ENCODE measurements around the gene MYBPHL.
A peak's percentile ranks its signal among the peaks of the same experiment; 100 is the strongest.
"Not testable (repeated sequence)": the region's sequence is repeated elsewhere in the genome, so short reads cannot be mapped to it uniquely, and the experiment has no call there.

MYBPHL gene

GRCh38 chr1:109306832-109307273, at the start of gene MYBPHL:
MYBPHL (minus strand) TSS chr1:109307011; CDS start chr1:109306991, 20 bp downstream.
- DNase-seq = no peak

DNA sequence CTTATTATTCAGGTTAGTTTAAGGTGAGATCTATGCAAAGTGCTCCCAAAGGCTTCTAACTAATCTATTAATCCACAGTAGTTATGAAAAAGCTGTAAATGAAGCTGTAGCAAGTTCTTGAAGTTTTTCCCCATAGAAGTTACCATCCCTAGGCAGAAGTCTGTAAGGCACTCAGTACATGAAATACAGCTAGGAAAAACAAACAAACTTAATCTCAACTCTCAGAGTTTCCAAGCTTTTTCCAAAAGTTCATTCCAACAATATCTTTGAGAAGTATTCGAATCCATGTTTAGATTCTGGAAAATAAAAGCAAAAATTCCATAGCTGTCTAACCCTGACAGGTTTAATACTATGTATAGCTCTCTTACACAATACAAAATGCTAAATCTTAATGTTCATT, 49.7 kb upstream of the MYBPHL start:
- DNase-seq = no peak

DNA sequence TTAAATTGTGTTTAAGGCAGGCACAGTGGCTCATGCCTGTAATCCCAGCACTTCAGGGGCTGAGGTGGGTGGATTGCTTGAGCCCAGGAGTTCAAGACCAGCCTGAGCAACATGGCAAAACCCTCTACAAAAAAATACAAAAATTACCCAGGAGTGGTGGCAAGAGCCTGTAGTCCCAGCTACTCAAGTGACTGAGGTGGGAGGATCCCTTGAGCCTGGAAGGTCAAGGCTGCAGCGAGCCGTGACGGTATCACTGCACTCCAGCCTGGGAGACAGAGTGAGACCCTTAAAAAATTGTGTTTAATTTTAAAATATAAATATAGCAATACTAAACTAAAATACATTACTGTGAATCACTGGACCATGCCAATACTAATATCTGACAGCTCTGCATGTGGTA, 48.1 kb upstream of the MYBPHL start:
- no peak for DNase-seq

DNA sequence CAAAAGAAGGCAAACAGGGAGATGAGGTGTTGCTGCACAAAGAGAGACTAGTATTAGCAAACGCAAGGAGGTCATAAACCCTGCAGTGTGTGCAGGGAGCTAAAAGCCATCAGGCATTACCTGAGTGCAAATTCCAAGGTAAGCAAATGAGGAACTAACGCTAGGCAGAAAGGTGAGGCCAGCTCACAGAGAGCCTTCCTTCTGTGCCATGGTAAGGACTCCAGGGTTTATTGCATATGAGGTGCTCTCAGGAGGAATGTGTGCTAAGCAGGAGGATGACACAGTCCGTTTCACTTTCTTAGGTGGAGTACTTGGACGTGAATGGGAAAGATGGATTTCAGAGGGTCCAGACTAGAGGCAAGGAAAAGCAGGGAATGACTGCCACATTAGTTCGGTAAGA, 44.6 kb upstream of the MYBPHL start:
- DNase-seq = no peak

DNA sequence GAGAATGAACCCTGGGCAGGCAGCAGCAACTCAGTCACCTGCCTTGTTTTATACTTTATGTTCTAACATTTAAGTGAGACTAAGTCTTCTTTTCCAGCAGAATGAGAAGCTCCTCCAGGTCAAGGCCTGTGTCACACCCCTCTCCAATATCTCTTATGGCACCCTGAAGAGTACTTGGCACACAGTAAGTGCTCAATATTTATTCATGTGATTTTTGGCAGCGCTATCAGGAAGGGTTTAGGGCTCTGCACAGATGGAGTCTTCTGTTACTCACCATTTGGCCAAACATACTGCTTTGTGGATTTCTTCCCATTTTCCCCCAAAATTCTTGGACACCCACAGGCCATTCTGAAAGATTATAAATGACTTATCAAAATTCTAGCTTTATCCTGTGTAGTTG, 43.8 kb upstream of the MYBPHL start:
- DNase-seq = no peak

- DNase-seq = no peak
These were observed 43.4 kb upstream of the MYBPHL start for GRCh38 chr1:109350182-109350581.

- no peak for DNase-seq
These were observed 40.7 kb upstream of the MYBPHL start for GRCh38 chr1:109347511-109347910.

GRCh38 chr1:109341944-109342930, 35.4 kb upstream of the MYBPHL start:
- DNase-seq = no peak

DNA sequence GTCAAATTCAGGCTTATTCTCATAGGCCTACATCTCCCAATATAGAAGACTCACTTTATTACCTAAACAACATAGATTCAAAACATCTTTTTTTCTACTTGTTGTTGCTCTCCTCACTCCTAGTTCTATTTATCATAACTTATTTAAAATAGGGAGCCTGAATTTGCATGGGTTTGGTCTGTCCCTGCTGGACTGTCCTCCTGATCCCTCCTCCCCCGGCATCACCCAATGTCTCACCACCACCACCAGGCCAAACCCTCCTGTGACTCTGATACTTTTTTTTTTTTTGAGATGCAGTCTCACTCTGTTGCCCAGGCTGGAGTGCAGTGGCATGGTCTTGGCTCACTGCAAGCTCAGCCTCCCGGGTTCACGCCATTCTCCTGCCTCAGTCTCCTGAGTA, 31.8 kb upstream of the MYBPHL start:
- DNase-seq = no peak

- DNase-seq = no peak
These were observed 31.3 kb upstream of the MYBPHL start for GRCh38 chr1:109338091-109338490.

- DNase-seq = no peak
These were observed 28.3 kb upstream of the MYBPHL start for GRCh38 chr1:109335091-109335490.

GRCh38 chr1:109331113-109331512, 24.3 kb upstream of the MYBPHL start:
- no peak for DNase-seq

- no peak for DNase-seq
These were observed 20.5 kb upstream of the MYBPHL start for GRCh38 chr1:109327285-109327684.

DNA sequence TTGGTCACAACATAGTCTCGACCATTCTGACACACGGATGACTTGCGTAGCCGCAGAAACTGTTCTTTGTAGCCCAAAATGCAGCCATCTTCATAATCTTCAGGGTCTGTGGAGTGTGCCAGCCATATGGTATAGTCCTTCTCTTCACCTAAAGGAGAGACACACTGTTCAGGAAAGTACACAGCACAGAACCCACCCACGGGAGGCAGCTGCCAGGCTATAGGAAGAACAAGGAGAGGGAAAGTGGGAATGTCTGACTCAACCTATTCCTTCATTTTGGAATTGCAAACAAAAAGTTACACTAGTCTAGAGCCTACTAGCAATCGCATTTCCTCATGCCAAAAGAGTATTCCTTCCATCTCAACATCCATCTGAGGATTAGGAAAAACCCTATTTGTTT, 16.2 kb upstream of the MYBPHL start:
- no peak for DNase-seq

DNA sequence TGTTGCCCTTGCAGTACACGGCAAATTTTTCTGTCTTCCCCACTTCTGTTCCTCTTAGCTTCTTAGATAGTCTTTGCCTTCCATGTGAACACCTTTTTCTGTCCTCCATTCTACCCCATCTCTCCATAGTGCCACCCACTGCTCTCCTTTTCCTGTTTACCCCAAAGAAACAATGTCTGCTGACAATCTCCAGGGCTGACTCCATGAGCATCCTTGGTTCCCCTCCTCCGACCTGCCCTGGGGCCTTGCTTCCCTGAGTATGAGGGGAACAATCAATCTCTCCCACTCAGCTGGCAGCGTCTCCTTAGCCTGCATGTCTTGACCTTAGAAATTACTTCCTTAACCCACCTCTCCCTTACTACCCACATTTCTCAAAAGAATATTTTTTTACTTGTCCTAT, 12.3 kb upstream of the MYBPHL start:
- no peak for DNase-seq

- no peak for DNase-seq
These were observed 9.7 kb upstream of the MYBPHL start for GRCh38 chr1:109316506-109316905.

- no peak for DNase-seq
These were observed 8.5 kb upstream of the MYBPHL start for GRCh38 chr1:109315288-109315687.

- no peak for DNase-seq
These were observed 8.0 kb upstream of the MYBPHL start for GRCh38 chr1:109314795-109315194.

DNA sequence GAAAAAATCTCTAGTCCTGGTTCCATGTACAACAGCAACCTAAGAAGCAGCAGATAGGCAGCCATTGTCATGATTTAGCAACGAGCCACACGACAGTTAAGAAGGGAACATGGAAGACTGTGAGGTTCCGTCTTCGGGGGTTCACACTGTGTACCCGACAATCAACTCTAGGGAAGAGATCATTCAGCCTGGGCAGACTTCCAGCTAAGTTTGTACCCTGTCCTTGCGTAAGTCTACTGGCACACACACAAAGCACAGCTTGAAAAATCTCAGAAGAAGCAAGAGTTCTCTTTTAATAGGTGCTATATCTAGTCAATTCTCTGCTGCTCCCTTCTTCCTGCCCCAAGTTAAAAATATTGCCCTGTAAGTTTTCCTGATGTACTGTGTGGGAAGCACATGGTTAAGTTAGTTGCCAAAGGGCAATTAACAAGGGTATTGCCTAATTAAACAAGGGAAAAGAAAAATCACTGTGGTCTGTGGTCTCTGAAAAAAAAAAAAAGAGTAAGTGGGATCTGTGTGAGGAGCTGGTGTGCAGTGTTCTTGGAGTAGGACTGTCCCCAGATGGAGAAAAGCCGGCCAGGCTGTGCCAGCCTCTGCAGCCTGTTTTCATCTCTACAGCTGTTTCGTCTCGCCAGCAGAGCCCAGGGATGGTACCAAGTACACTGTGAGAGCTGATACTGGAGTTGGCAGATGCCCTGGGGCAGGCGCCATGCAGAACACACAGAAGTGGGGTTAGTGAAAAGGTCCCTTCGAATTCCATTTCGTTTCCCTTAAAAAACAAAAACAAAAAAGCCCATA, 6.4 kb upstream of the MYBPHL start:
- no peak for DNase-seq

DNA sequence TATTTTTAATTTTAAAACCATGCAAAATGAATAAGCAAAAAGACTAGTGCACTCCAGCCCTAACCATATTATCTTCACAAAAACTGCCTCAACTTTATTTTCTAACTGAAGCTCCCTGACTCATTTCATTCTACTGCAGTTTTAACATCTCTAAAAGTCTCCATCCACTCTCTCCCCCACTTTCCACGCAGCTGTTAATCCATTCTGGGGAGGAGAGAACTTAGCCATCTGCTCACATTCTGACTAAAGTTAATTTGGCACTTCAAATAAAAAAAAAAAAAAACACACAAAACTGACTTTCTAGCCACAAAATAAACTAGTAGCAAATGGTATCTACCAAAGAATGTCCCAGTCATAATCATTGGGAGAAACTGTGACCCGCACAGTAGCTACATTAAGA, 5.4 kb upstream of the MYBPHL start:
- DNase-seq = no peak

GRCh38 chr1:109309347-109309746, 2.5 kb upstream of the MYBPHL start:
- no peak for DNase-seq

GRCh38 chr1:109307274-109308021, 637 bp upstream of the MYBPHL start:
- DNase-seq = peak in 1 of 2 donors; percentile 23

GRCh38 chr1:109305991-109306390, 820 bp downstream of the MYBPHL start:
- not testable (repeated sequence) for DNase-seq
